Stimulated activated naive CD8-positive, alpha-beta T cell treated with anti-CD3 and anti-CD28 coated beads, Interleukin-15, Interleukin-2, amounts not matched to agents 100 ng/mL and 50 ng/mL, for 24 hours (primary cell): Measurements from ENCODE around the gene CCDC150.

Experiments
- H3K27ac Mint-ChIP-seq: one replicate; pipeline ENCODE4 v1.8.0; 2021; ENCODE audit warnings: mild to moderate bottlenecking, mixed read lengths
- H3K27me3 Mint-ChIP-seq: one replicate; pipeline ENCODE4 v1.8.0; 2021; ENCODE audit warnings: mixed read lengths
- H3K36me3 Mint-ChIP-seq: one replicate; pipeline ENCODE4 v1.8.0; 2021; ENCODE audit warnings: low read depth, mixed read lengths
- H3K4me1 Mint-ChIP-seq: one replicate; pipeline ENCODE4 v1.8.0; 2021; ENCODE audit warnings: low read depth, mixed read lengths
- H3K4me3 Mint-ChIP-seq: one replicate; pipeline ENCODE4 v1.8.0; 2021; ENCODE audit warnings: mild to moderate bottlenecking, mixed read lengths
- H3K9me3 Mint-ChIP-seq: one replicate; pipeline ENCODE4 v1.8.0; 2021; ENCODE audit warnings: mixed read lengths

Gene CCDC150

GRCh38 chr2:196639180-196640030, at the start of gene CCDC150:
TSS of gene CCDC150 (plus strand) at chr2:196639715. CDS start at chr2:196639767, 52 bp downstream.
- H3K4me3 Mint-ChIP-seq, result peak within 1 kb of the TSS; percentile 79
- H3K9me3 Mint-ChIP-seq, result no peaks in the 10 kb centered on the region
- peak within 1 kb of the TSS; percentile 57 for H3K27ac Mint-ChIP-seq
- H3K4me1 Mint-ChIP-seq, result peaks cover 16% of the 10 kb centered on the region
- no peaks in the 10 kb centered on the region for H3K27me3 Mint-ChIP-seq
- no peaks in the 10 kb centered on the region for H3K36me3 Mint-ChIP-seq

GRCh38 chr2:196590286-196590685, 49.2 kb upstream of the CCDC150 start:
- peaks cover 72% of the 10 kb centered on the region for H3K27me3 Mint-ChIP-seq
- H3K4me1 Mint-ChIP-seq, result peaks cover 3% of the 10 kb centered on the region
- no peaks in the 10 kb centered on the region for H3K36me3 Mint-ChIP-seq
- H3K9me3 Mint-ChIP-seq, result peaks cover 15% of the 10 kb centered on the region
- H3K4me3 Mint-ChIP-seq, result no peak overlapping the region
- no peak overlapping the region for H3K27ac Mint-ChIP-seq

DNA sequence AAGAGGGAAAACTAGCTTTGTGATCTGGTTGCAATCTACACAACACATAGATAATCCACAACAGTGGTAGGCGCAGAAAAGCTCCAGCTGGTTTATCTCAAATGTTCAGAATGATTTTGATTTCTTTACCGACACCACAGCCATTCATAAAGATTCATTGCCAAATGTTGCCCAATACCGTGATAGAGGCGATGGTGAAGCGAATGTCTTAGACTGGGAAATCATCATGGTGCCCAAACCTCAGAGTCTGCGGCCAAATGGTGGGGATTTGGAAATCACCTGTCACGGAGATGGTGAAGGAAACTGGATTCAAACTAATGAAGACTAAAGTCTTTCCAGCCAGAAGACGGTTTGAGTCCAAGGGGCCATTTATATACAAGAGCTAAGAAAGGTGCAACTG, 48.5 kb upstream of the CCDC150 start:
- Mint-ChIP-seq H3K4me3 (no peak overlapping the region), H3K27me3 (peaks cover 77% of the 10 kb centered on the region), H3K4me1 (peaks cover 3% of the 10 kb centered on the region), H3K36me3 (no peaks in the 10 kb centered on the region), H3K27ac (no peak overlapping the region), H3K9me3 (peaks cover 9% of the 10 kb centered on the region)

GRCh38 chr2:196591621-196592022, 47.9 kb upstream of the CCDC150 start:
- Mint-ChIP-seq H3K27me3 (peaks cover 74% of the 10 kb centered on the region), H3K4me1 (peaks cover 3% of the 10 kb centered on the region), H3K27ac (no peak overlapping the region), H3K9me3 (peaks cover 4% of the 10 kb centered on the region), H3K4me3 (no peak overlapping the region), H3K36me3 (no peaks in the 10 kb centered on the region)

DNA sequence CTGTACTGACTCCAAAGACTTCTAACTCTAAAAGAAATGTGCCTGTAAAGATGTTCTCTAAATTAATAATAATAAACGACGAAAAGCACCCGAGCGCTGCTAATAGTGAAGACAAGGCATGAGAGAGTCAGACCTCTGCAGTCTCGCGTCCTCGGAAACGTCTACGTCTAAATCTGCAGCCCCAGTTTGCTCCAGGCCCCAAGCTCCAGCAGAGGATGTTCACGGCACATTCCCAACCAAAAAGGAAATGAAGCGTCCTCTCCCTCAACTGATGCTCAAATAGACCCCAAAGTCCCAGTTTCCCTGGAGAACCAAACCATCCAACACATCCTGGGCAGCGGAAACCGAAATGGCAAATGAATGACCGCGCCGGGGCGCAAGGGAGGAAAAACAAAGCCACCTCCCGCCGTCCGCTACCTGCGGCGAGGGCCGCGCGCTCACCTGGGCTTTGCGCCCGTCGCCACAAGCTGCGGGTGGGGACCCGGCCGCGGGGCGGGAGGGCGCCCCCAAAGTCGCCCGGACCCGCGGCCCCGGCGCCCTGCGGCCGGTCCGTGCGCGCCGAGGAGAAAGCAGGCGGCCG, 47.1 kb upstream of the CCDC150 start:
- Mint-ChIP-seq H3K4me1 (peaks cover 3% of the 10 kb centered on the region), H3K9me3 (no peaks in the 10 kb centered on the region), H3K36me3 (no peaks in the 10 kb centered on the region), H3K27ac (no peak overlapping the region), H3K4me3 (peak overlapping the region; percentile 78), H3K27me3 (peaks cover 77% of the 10 kb centered on the region)

DNA sequence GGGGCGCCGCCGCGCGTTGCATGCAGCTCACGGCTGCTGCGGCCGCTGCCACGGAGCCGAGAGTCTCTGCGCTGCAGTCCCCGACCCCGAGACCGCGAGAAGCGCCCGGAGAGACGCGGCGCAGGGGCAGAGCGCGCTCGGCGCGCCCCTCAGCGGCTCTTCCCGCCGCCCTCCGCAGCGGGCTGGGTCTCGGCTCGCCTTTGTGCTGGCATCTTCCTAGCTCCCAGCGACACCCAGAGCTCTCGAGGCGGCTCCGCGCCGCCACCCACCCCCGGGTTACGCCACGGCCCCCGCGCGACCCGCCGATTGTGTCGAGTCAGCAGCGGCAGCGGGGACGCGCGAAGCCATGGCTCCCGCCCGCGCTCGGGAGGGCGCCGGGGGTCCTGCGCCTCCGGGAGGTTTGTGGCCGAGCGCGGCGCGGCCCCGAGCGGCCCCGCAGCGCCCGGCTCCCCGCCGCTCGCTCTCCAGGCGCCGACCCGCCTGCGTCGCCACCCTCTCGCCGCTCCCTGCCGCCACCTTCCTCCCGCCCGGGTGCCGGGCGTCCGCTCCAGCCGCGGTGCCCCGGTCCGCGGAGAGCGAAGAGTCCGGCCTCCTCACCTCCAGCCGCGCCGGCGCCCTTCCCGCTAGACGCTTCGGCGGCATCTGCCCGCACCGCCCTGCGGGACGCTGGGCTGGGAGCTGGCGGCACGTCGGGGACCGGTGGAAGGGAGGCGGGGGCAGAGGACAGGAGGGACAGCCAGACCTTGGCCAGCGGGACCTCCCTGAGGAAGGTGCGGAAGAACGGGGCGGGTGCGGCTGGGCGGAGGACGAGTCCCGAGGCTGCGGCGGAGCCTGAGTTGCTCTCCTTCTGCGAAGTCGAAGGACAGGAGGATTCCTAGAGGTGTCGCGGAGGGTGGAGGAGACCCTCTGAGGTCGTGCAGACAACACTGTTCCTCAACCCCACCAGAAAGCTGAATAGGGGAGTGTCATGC, 46.3 kb upstream of the CCDC150 start, which contains the start of gene HECW2:
Gene HECW2 (minus strand): TSS at position 644 of the 971 bp plus-strand sequence.
- Mint-ChIP-seq H3K4me3 (peak within 1 kb of the TSS; percentile 78), H3K27me3 (peaks cover 73% of the 10 kb centered on the region), H3K27ac (no peak within 1 kb of the TSS), H3K36me3 (no peaks in the 10 kb centered on the region), H3K4me1 (peaks cover 3% of the 10 kb centered on the region), H3K9me3 (no peaks in the 10 kb centered on the region)

DNA sequence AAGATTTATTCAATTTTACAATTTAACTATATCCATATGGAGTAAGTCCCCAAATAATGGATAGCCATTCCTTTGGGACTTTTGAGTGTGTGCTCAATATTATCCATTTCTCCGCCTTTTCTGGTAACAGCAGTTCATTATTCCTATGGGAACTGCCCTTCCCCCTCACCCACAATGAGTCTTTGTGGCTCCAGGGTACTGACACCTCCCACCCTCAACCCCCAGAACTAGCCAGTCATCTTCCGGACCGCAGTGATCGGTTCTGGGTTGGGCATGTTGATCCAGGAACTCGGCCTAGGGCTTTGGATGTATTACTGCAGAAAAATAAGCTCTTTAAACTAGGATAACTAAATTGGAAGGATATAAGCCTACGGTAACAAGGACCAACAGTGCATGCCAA, 45.4 kb upstream of the CCDC150 start:
- Mint-ChIP-seq H3K27me3 (peaks cover 66% of the 10 kb centered on the region), H3K36me3 (no peaks in the 10 kb centered on the region), H3K4me3 (peak overlapping the region; percentile 9), H3K27ac (no peak overlapping the region), H3K4me1 (peaks cover 3% of the 10 kb centered on the region), H3K9me3 (no peaks in the 10 kb centered on the region)

DNA sequence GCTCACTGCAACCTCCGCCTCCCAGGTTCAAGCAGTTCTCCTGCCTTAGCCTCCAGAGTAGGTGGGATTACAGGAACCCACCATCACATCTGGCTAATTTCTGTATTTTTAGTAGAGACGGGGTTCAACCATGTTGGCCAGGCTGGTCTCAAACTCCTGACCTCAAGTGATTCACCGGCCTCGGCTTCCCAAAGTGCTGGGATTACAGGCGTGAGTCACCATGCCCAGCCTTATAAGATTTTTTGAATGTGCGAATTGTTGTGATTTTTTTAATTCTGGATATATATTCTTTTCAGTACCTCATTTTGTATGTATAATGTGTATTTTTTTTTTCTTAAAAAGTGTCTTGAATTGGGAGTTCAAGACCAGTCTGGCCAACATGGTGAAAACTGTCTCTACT, 42.0 kb upstream of the CCDC150 start:
- Mint-ChIP-seq H3K36me3 (no peaks in the 10 kb centered on the region), H3K4me1 (peaks cover 3% of the 10 kb centered on the region), H3K27me3 (peaks cover 45% of the 10 kb centered on the region), H3K27ac (no peak overlapping the region), H3K4me3 (no peak overlapping the region), H3K9me3 (no peaks in the 10 kb centered on the region)

DNA sequence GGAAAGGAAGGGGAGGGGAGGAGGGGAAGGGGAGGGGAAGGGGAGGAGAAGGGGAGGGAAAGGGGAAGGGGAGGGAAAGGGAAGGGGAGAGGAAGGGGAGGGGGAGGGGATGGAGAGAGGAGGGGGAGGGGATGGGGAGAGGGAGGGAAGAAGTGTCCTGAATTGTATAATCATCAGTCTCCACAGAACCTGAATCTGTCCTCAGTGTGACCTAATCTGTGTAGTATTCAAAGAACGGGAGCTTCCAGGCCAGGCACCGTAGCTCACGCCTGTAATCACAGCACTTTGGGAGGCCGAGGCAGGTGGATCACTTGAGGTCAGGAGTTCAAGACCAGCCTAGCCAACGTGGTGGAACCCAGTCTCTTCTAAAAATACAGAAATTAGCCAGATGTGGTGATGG, 41.1 kb upstream of the CCDC150 start:
- peaks cover 3% of the 10 kb centered on the region for H3K4me1 Mint-ChIP-seq

DNA sequence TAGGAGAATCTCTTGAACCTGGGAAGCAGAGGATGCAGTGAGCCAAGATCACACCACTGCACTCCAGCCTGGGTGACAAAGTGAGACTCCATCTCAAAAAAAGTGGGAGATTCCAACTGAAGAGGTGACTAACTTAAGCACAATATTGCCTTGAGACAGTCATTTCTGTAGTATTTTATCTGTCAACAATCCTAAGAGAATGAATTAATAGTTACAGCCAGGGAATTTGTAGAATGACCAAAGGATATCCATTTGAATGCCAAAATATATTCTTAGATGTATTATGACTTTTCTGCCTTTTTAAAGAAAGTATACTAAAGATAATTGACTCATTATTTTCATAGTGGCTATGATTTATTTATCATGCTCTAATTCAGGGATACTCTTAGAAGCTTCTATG, 40.7 kb upstream of the CCDC150 start:
- H3K36me3 Mint-ChIP-seq, result no peaks in the 10 kb centered on the region
- no peak overlapping the region for H3K4me3 Mint-ChIP-seq
- H3K27ac Mint-ChIP-seq, result no peak overlapping the region
- H3K9me3 Mint-ChIP-seq, result no peaks in the 10 kb centered on the region
- peaks cover 42% of the 10 kb centered on the region for H3K27me3 Mint-ChIP-seq
- H3K4me1 Mint-ChIP-seq, result no peaks in the 10 kb centered on the region

More for the DNA sequence above, 41.1 kb upstream of the CCDC150 start:
- no peak overlapping the region for H3K27ac Mint-ChIP-seq
- H3K4me3 Mint-ChIP-seq, result no peak overlapping the region
- H3K36me3 Mint-ChIP-seq, result no peaks in the 10 kb centered on the region
- peaks cover 46% of the 10 kb centered on the region for H3K27me3 Mint-ChIP-seq
- H3K9me3 Mint-ChIP-seq, result no peaks in the 10 kb centered on the region

- Mint-ChIP-seq H3K27me3 (peaks cover 17% of the 10 kb centered on the region), H3K4me1 (no peaks in the 10 kb centered on the region), H3K27ac (no peak overlapping the region), H3K9me3 (no peaks in the 10 kb centered on the region), H3K36me3 (no peaks in the 10 kb centered on the region), H3K4me3 (no peak overlapping the region)
These were observed 37.8 kb upstream of the CCDC150 start for GRCh38 chr2:196601430-196602306.

DNA sequence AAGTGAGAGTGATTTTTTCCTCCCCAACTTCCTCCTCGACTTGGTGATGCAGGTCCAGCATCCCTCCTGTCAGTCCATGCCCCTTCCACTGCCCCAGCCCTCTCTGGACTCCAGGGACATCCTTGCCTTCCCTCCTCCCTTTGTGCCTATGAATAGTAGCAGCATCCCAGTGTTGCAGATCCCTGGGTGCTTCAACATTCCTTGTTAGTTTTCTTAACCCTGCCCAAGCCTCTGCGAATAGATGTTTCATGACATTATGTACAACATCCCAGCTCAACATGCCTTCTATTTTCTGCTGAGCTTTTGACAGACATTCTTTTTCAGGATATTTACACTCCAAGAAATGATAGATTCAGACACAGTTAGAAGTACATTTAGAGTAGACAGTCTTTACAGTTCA, 35.3 kb upstream of the CCDC150 start:
- Mint-ChIP-seq H3K36me3 (no peaks in the 10 kb centered on the region), H3K9me3 (no peaks in the 10 kb centered on the region), H3K4me3 (no peak overlapping the region), H3K27me3 (peaks cover 11% of the 10 kb centered on the region), H3K27ac (no peak overlapping the region), H3K4me1 (no peaks in the 10 kb centered on the region)

- peaks cover 4% of the 10 kb centered on the region for H3K27me3 Mint-ChIP-seq
- no peaks in the 10 kb centered on the region for H3K36me3 Mint-ChIP-seq
- no peak overlapping the region for H3K27ac Mint-ChIP-seq
- H3K4me3 Mint-ChIP-seq, result no peak overlapping the region
- no peaks in the 10 kb centered on the region for H3K9me3 Mint-ChIP-seq
- H3K4me1 Mint-ChIP-seq, result no peaks in the 10 kb centered on the region
These were observed 33.0 kb upstream of the CCDC150 start for GRCh38 chr2:196606516-196606915.

DNA sequence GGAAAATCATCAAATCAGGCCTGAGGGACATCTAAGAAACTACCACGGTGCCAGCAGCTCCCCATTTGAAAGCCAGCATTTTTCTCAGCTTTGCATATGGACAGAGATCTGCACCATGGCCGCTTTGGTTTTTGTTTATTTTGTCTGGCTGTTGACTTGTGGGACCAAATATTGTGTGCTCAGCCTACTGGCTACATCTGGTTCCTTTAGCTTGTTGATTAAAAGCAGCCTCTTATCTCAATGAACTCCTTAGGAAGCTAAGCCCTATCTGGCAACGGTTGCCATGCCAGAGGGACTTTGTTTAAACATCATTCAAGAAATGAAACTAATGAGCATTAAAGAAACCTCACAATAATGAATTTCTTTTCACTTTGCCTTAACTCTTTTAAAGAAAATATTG, 32.4 kb upstream of the CCDC150 start:
- Mint-ChIP-seq H3K36me3 (no peaks in the 10 kb centered on the region), H3K4me3 (no peak overlapping the region), H3K4me1 (no peaks in the 10 kb centered on the region)

More for the DNA sequence above, 32.4 kb upstream of the CCDC150 start:
- H3K27me3 Mint-ChIP-seq, result peaks cover 4% of the 10 kb centered on the region
- H3K9me3 Mint-ChIP-seq, result no peaks in the 10 kb centered on the region
- H3K27ac Mint-ChIP-seq, result no peak overlapping the region
